GM19238 (cell line): ENCODE data around the gene SPC24.

Experiments used
- DNase-seq: peaks from one replicate; pipeline ENCODE4 v3.0.0; 2011; ENCODE audit warnings: low spot score; ENCODE audit not compliant: insufficient read length

Gene SPC24, protein sequence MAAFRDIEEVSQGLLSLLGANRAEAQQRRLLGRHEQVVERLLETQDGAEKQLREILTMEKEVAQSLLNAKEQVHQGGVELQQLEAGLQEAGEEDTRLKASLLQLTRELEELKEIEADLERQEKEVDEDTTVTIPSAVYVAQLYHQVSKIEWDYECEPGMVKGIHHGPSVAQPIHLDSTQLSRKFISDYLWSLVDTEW

DNA sequence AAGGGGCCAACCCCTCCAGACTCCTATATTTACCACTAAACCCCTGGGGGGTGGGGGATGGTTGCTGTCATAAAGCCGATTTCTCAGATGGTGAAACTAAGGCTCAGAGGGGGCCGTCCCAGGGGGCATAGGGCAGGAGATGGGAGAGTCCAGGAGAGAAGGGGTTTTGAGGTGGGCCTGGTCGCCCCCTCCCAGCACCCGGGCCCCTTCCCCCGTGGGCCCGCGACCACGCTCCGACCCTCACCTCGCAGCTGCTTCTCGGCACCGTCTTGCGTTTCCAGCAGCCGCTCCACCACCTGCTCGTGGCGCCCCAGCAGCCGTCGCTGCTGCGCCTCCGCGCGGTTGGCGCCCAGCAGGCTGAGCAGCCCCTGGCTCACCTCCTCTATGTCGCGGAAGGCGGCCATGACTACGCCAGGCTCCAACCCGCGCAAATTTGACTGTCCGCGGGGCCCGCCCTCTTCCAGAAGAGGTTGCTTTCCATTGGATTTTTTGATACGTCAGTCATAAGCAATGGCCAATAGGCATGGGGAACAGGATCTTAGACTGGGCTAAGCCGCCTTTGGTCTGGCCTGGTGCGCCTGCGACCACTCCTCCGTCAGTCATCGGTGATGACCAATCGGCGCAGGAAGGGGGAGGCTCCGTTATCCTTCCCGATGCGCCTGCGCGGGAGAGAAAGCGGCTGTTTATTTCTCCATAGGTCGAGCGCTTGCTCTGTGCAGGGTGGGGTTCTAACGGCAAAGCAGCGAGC is at the start of gene SPC24:
TSS of gene SPC24 (minus strand) at position 410 of the 748 bp plus-strand sequence. CDS start at position 404, 6 bp downstream.
- DNase-seq, result peak; percentile 100

DNA sequence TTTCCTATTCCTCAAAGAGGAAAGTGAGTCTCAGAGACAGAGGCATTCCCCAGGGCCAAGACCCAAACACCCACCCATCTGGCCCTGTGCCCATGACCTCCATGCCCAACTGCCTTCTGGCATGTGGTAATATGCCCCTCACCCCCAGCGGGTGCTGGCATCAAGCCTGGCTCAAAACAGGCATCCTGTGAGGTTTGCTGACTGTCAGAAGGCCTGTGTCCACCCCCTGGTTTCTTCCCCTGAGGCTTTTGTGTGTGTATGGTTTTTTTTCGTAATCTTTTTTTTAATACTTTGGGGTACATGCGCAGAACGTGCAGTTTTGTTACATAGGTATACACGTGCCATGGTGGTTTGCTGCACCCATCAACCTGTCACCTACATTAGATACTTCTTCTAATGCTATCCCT is 49.4 kb upstream of the SPC24 start:
- no peak for DNase-seq

DNA sequence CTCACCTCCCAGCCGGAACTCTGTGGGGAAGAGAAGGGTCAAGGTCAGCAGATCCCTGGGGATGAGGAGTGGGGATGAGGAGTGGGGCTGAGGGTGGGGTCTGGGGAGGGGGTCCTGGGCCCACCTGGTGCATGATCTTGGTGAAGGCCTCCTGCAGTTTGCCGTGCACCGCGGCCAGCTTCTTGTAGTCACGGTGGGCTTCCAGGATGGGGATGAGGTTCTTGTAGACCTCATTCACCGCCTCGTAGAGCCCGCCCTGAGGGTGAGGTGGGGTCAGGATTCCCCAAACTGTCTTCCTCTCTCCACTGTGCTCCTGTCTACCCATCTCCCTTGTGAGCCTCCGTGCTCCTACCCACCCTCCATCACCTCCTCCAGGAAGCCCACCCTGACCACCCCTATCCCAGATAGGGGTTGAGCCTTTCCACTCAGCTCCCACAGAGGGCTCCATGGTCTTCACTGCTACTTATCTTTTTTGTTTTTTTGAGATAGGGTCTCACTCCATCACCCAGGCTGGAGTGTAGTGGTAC is 48.6 kb upstream of the SPC24 start:
- no peak for DNase-seq

DNA sequence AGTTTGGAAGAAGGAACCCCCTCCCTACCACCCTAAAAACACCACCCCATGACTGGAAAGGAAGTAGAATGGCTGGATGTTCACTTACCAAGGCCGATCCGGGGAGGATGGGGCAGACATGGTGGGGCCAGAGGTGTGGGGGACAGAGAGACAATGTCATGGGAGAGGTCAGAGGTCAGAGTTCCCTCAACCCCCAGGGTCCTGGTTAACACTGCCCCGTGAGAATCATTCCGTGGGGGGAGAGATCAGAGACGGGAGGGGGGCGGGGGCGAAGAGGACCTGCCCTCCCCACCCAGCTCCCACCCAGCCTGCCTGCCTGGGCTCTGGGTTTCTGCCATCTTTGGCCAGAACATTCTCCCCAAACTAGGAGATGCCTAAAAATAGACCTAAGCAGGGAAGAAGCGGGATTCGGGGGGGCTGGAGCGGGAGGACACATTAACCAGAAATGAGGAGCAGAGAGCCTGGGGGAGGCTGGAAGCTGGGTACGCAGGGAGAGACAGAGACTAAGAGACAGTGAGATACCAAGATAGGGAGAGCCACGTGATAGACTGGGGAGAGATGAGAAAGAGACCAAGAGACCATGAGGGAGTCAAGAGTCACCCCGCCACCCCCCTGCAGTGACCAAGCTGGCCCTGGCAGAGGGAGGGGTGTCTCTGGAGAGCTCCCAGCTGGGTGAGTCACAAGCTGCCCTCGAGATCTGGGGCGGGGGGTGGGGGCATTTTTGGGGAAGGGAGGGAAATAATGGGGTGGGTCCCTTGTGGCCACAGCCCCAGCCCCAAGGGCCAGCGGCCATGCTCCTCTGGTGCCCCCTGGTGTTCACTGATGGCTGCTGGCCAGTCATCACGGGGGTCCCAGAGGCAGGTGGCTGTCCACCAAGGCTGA is 47.9 kb upstream of the SPC24 start:
- peak; percentile 70 for DNase-seq

DNA sequence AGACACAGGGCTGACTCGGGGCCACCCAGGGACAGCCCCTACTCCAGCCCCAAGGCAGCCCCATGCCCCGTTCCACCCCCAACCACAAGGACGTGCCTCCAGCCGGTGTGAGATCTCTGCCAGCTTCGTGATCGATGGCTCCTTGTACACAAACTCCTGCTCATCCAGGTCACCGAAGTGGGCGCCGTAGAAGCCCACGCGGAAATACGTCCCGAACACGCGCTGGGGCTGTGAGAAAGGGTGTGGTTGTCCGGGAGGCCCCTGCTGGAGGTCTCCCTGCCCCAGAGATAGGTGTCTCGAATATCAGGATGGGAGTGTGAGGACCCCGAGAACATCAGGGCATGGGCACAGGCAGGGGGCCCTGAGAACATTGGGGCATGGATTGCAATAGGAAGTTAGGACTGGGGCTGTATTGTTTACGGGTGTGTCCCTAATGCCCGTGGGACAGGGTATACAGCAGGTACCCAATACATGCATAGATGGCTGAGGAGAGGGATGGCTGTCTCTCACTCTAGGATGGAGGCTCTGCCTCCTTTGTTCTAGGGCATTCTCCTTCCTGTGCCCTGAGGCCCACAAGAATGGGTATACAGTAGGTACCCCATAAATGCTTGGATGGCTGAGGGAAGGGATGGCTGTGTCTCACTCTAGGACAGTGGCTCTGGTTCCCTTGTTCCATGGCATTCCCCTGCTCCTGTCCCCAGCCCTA is 47.1 kb upstream of the SPC24 start:
- no peak for DNase-seq

DNA sequence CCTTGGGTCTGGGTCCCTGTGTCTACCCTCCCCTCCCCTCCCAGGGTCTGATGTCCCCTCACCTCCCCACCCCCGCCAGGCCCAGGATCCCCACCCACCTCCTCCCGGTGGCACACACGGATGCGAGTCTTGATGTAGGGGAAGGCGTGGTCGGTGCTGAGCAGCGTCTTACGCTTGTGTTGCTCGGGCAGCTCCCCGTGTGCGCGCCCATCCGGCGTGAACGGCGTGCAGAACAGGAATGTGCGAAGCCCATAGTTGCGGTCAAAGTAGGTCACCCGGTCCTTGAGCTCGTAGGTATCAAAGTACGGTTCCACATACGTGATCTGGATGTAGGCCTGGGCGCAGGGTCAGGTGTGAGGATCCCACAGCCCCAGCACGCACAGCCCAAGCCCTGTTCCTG is 46.2 kb upstream of the SPC24 start:
- DNase-seq, result no peak

DNA sequence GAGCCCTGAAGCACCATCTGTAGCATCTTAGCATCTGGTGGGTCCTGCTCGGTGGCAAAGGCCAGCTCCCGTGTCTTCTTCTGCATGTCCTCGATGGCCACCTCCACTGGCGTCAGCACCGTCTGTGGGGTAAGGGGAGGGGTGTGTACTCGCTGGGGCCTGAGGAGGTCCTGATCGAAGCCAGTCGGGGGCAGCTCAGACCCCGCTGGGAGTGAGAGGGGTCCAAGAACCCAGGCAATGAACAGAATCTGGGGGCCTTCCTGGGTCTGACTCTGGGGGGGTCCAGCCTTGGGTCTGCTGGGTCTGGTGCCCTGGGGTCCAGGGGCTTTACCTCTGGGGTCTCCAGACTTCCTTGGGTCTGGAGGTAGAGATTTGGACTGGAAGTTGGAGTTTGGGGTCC is 45.3 kb upstream of the SPC24 start:
- no peak for DNase-seq

DNA sequence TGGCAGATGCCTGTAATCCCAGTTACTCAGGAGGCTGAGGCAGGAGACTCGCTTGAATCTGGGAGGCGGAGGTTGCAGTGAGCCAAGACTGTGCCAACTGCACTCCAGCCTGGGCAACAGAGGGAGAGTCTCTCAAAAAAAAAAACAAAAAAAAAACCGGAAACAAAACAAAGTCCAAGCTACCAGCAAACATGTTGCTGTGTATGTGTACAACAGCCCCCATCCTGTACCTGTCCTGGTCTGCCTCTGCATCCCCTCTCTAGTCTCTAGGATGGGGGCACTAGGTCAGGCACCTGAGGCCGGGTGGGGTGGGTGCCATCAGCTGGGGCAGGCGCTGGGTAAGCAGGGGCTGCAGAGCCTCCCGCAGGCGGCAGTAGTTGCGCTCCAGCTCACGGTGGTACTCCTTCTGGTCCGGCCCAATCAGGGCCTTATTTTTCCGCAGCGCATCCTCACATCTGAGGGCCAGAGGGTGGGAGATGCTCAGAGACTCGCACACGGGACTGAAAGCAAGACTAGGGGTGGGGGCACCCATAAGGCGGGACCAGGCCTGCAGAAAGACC is 44.5 kb upstream of the SPC24 start:
- DNase-seq, result no peak

DNA sequence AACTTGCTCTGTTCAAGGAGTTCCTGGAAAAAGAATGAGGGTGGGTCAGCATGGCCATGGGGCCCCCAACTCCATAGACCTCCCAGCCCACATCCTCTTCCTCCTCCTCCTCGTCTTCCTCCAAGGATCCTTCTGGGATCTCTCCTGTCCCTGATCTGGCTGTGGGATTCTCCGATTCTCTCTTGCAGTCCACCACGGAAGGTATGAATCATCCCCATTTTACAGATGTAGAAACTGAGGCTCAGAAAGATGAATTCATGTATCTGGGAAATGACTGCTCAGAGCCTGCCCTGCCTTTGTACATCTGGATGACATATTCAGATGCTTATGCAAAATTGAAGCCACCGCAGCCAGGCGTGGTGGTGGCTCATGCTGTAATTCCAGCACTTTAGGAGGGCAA is 43.9 kb upstream of the SPC24 start:
- DNase-seq, result no peak

DNA sequence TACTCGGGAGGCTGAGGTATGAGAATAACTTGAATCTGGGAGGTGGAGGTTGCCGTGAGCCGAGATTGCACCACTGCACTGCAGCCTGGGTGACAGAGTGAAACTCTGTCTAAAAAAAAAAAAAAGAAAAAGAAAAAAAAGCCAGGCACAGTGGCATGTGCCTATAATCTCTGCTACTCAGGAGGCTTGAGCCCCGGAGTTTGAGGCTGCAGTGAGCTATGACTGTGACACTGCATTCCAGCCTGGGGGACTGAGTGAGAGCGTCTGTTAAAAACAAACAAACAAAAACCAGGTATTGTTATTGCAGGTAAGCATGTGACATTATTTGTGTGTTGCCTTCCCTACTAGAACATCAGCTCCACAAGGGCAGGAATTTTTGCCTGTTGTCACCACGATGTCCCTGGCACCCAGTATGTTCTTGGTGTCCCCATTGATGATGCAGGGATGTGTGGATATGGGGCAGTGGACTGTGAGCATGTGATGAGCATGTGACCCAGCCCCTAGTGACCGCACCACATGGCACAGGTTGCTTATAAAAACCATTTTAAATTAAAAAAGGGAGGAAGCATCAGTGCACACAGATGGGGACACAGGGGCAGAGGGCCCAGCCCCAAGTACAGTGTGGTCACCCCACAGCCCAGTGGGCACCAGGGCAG is 43.3 kb upstream of the SPC24 start:
- DNase-seq, result no peak

DNA sequence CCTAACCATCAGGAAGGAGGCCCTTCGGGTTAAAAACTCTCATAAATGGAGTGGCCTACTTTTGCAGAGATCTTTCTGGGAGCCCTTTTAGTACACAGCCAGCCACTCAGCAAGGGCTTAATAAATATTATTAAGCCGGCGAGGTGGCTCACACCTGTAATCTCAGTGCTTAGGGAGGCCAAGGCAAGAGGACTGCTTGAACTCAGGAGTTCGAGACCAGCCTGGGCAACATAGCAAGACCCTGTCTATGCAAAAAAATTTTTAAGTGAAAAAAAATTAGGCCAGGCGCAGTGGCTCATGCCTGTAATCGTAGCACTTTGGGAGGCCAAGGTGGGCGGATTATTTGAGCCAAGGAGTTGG is 42.6 kb upstream of the SPC24 start:
- no peak for DNase-seq

DNA sequence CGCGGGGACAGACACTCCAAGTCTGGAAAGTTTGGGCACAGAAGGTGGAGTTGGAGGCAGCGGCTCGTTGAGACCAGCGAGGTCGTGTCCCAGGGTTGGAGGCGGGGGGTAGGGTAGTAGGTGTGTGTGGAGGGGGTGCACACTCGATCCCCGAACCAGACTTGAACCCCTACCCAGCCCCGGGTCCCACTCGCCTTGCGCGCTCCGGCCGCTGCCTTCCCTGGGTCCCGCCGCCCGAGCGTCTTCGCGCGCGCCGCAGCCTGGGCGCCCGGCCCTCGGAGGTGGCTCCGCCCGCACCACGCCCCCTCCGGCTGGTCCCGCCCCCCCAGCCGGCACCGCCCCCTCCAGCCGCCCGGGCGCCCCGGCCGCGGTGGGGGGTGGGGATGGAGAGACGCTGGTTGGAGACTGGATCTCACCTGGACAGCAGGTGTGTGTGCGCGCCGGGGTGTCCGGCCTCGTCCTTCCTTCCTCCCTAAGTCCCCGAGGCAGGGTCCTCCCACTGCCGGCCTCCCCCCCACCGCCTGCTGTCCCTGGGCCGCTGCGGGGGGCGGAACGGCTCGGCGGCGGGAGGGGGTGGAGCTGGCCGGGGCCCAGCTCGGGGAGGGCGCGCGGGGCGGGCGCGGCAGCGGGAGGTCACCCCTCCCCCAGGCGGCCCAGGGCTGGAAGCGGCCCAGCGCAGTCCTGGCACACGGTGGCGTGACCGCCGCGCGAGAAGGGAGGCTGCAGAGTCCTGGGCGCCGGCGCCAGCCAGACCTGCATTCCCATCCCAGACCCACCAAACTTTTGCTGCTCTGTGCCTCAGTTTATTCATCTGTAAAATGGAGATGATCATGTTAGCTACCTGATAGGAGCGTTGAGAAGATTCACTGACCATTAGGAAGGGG is 42.0 kb upstream of the SPC24 start, which contains the start of gene KANK2:
TSS of gene KANK2 (minus strand) at position 255 of the 884 bp plus-strand sequence. CDS start 3,034 bp downstream, outside the sequence.
- DNase-seq, result peak; percentile 98

DNA sequence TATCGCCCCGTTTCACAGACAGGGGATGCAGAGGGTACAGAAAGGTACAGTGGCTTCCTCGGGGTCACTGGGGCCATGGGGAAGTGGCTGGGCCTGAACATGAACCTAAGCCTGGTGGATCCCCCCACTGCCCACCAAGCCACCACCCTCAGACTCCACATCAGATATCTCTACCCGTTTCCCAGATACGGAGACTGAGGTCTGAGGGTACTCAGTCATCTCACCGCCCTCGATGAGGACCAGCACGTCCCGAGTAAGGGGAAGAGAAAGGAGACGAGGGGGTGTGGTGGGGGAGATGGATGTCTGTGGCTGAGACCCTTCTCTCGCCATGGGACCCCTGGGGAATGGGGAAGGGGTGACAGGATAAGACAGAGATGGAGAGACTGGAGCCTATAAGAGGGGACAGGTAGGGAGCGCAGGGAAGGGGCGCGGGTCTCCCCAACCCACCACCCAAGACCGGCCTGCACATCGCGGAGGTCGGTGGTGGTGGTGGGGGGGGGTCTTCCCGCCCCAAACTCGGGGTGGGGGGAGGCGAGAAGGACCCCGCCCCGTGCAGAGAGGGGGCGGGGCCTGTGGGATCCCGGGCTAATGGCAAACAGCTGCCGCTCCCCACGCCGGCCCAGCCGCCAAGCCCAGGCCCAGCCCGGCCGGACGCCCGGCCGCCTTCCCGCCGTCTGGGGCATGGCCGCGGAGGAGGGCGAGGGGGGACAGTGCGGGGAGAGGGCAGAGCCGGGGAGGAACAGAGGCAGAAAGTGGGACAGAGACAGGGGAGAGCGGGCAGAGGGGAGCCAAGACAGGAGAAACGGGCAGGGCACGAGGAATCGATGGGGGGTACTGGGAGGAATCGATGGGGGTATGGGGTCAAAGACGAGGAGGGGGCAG is 41.1 kb upstream of the SPC24 start:
- DNase-seq, result no peak

DNA sequence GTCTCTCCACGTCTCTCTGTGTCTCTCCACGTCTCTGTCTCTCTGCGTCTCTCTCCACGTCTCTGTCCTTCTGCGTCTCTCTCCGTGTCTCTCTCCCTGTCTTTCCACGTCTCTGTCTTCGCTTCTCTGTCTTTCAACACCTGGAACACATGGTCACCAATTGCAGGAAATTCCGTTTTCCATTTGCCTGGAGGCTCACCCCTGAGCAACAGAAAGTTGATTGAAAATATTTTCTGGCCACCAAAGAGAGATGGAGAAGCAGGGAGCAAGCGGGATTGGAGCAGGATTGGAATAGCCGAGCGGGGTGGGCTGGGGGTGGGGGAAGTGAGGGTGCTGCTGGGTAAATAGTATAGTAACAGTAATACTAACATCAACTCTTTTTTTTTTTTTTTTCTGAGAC is 40.1 kb upstream of the SPC24 start:
- no peak for DNase-seq

DNA sequence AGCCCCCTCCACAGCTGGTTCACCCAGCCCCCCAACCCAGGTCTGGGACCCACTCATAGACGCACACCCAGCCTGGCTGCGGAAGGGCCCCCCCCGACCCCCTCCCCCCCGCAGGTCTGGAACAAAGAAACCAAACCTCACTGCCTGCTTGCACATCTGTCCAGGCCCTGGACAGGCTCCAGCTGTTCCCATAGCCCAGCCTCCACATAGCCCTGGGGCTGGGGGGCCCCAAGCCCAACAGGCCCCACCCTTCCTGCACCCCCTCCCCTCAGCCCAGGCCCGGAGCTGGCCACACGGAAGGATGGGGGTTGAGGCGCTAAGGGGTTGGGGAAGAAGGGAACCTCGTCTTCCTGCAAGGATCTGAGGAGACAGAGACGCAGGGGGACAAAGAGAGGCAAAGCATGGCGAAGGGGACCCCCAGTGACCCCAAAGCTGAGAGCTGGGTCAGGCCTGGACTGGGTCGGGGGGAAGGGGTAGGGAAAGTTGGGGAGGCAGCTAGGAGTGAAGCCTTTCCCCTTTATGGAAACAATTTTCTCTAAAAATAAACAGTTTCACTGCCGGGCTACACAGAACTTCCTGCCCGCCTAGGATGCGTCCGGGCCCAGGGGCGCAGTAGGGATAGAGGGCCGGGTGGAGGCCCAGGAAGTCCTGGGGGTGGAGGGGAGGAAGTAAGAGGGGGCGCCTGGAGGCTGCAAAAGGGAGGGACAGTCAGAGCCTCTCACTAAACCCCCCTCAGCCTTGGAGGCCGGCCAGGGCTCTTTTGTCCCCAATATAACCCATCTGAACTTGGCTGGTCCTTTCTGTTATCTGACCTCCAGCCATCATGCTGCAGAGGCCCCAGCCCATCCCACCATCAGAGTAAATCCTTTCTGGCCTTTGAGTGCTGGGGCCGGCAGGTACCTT is 39.3 kb upstream of the SPC24 start:
- peak; percentile 48 for DNase-seq

DNA sequence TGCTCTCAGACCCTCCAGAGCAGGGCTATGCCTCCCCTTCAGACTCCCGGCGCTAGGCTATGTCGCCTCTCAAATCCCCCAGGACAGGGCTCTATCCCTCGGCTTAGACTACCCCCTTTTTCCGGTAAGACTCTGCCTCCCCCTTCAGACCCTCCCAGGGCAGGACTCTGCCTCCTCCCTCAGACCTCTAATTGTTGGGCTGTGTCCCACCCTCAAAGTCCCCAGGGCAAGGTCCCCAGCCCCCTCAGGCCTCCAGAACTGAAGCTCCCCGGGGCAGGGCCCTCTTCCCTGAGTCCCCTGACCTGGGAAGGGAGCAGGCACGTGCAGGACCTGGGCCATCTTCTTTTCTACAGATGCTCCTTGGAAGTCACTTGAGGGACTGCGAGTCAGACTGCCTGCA is 38.6 kb upstream of the SPC24 start:
- no peak for DNase-seq
